HG03342 (cell line): ENCODE measurements around the gene UBXN6.
A peak's percentile ranks its signal among the peaks of the same experiment; 100 is the strongest.

Source experiments
- ATAC-seq: cut with Tn5 transposase; IDR thresholded peaks from one replicate; pipeline ENCODE4 v1.9.1; 2021; ENCODE audit warnings: mild to moderate bottlenecking, moderate library complexity; ENCODE audit not compliant: unreplicated experiment

The UBXN6 gene

GRCh38 chr19:4413588-4413987 lies 44.0 kb downstream of the UBXN6 start:
- ATAC-seq = no peak

- no peak for ATAC-seq
Observed at GRCh38 chr19:4409123-4409933, 48.3 kb downstream of the UBXN6 start.

GRCh38 chr19:4406626-4407025 lies 51.0 kb downstream of the UBXN6 start:
- no peak for ATAC-seq

- ATAC-seq = no peak
Observed at GRCh38 chr19:4405977-4406376, 51.6 kb downstream of the UBXN6 start.

- no peak for ATAC-seq
Observed at GRCh38 chr19:4403005-4403761, 54.4 kb downstream of the UBXN6 start.

GRCh38 chr19:4402171-4403004 lies 55.2 kb downstream of the UBXN6 start, which contains the start of gene CHAF1A:
Gene CHAF1A, plus strand, starts transcription at chr19:4402640. Its CDS starts 123 bp downstream, at chr19:4402763.
- ATAC-seq = peak; percentile 73

- no peak for ATAC-seq
Observed at GRCh38 chr19:4401769-4402170, 55.8 kb downstream of the UBXN6 start.

GRCh38 chr19:4400135-4400936 lies 57.3 kb downstream of the UBXN6 start, which contains the start of gene SH3GL1:
Gene SH3GL1, minus strand, starts transcription at chr19:4400547. Its CDS starts 179 bp downstream, at chr19:4400368.
- peak; percentile 51 for ATAC-seq

- no peak for ATAC-seq
Observed at GRCh38 chr19:4399812-4400134, 57.8 kb downstream of the UBXN6 start.

- ATAC-seq = no peak
Observed at GRCh38 chr19:4396949-4397783, 60.4 kb downstream of the UBXN6 start.
